HEK293 (cell line): ENCODE results near the gene IGF1R.

Experiments
- CTCF ChIA-PET: fragments of 350-600 bp; formaldehyde crosslinking; extraction: SDS; loops from one replicate; lab custom pipeline; 2021; ENCODE audit warnings: antibody characterized with exemption; lab: Yijun Ruan, JAX
- POLR2A ChIA-PET: fragments of 300-600 bp; formaldehyde crosslinking; extraction: SDS; loops from one replicate; lab custom pipeline; 2020; ENCODE audit warnings: antibody characterized with exemption, inconsistent platforms; lab: Yijun Ruan, JAX
- H3K27ac ChIP-seq: fragments of 200-500 bp; sonication (Bioruptor generic); 2 replicates; pipeline ENCODE4 v1.5.1; 2014; ENCODE audit warnings: low read depth, low read length, control low read depth, inconsistent platforms; ENCODE audit errors: extremely low read depth
- H3K36me3 ChIP-seq, 2 experiments: fragments of 200-500 bp in 1 of 2; sonication (Bioruptor generic) in 1 of 2; 1 replicate in 1 of 2; 2 replicates in 1 of 2; pipeline ENCODE4 v1.5.1; 2014 to 2017; ENCODE audit warnings: inconsistent platforms in 2 of 2, low read length in 2 of 2; ENCODE audit not compliant: control insufficient read depth in 2 of 2, insufficient read depth in 1 of 2
- H3K4me1 ChIP-seq: fragments of 200-500 bp; sonication (Bioruptor generic); 2 replicates; pipeline ENCODE4 v1.5.1; 2014; ENCODE audit warnings: mild to moderate bottlenecking, low read length, inconsistent platforms; ENCODE audit not compliant: control insufficient read depth, insufficient read depth
- H3K4me3 ChIP-seq: 2 replicates; pipeline ENCODE4 v1.5.1; 2011; ENCODE audit warnings: low read depth, mild to moderate bottlenecking, control low read depth, low read length, moderate library complexity
- H3K9me3 ChIP-seq: fragments of 200-500 bp; sonication (Bioruptor generic); 2 replicates; pipeline ENCODE4 v1.5.1; 2014; ENCODE audit warnings: low read depth, low read length, inconsistent platforms; ENCODE audit not compliant: control insufficient read depth, insufficient read depth
- BCL6B ChIP-seq: fragments of 450-650 bp; formaldehyde crosslinking; IDR thresholded peaks from 2 replicates; pipeline ENCODE4 v1.5.1; 2017; ENCODE audit warnings: missing biosample characterization, missing genetic modification characterization
- KLF9 ChIP-seq: fragments of 450-650 bp; formaldehyde crosslinking; IDR thresholded peaks from 2 replicates; pipeline ENCODE4 v1.5.1; 2016; ENCODE audit warnings: missing biosample characterization, missing genetic modification characterization, low read depth
- OVOL3 ChIP-seq: fragments of 450-650 bp; formaldehyde crosslinking; IDR thresholded peaks from 2 replicates; pipeline ENCODE4 v1.5.1; 2016; ENCODE audit warnings: missing biosample characterization, missing genetic modification characterization
- SCRT1 ChIP-seq: fragments of 450-650 bp; formaldehyde crosslinking; IDR thresholded peaks from 2 replicates; pipeline ENCODE4 v1.5.1; 2016; ENCODE audit warnings: missing biosample characterization, missing genetic modification characterization, borderline replicate concordance
- ZBTB10 ChIP-seq: fragments of 450-650 bp; formaldehyde crosslinking; IDR thresholded peaks from 2 replicates; pipeline ENCODE4 v1.5.1; 2016; ENCODE audit warnings: missing biosample characterization, missing genetic modification characterization
- ZBTB8A ChIP-seq: fragments of 450-650 bp; formaldehyde crosslinking; IDR thresholded peaks from 2 replicates; pipeline ENCODE4 v1.5.1; 2016; ENCODE audit warnings: missing biosample characterization, missing genetic modification characterization
- ZFP3 ChIP-seq: fragments of 450-650 bp; formaldehyde crosslinking; IDR thresholded peaks from 2 replicates; pipeline ENCODE4 v1.5.1; 2016; ENCODE audit warnings: low read depth, missing biosample characterization, missing genetic modification characterization
- ZNF10 ChIP-seq: fragments of 450-650 bp; formaldehyde crosslinking; IDR thresholded peaks from 2 replicates; pipeline ENCODE4 v1.5.1; 2017; ENCODE audit warnings: missing biosample characterization, missing genetic modification characterization
- ZNF112 ChIP-seq: fragments of 450-650 bp; formaldehyde crosslinking; IDR thresholded peaks from 2 replicates; pipeline ENCODE4 v1.5.0; 2017; ENCODE audit warnings: missing biosample characterization, missing genetic modification characterization
- ZNF146 ChIP-seq: fragments of 450-650 bp; formaldehyde crosslinking; IDR thresholded peaks from 2 replicates; pipeline ENCODE4 v1.5.1; 2016; ENCODE audit warnings: missing biosample characterization, missing genetic modification characterization
- ZNF157 ChIP-seq: fragments of 450-650 bp; formaldehyde crosslinking; IDR thresholded peaks from 2 replicates; pipeline ENCODE4 v1.5.1; 2016; ENCODE audit warnings: missing biosample characterization, missing genetic modification characterization
- ZNF169 ChIP-seq: fragments of 450-650 bp; formaldehyde crosslinking; IDR thresholded peaks from 2 replicates; pipeline ENCODE4 v1.5.1; 2016; ENCODE audit warnings: missing biosample characterization, missing genetic modification characterization
- ZNF2 ChIP-seq: fragments of 450-650 bp; formaldehyde crosslinking; IDR thresholded peaks from 2 replicates; pipeline ENCODE4 v1.5.1; 2016; ENCODE audit warnings: missing biosample characterization, missing genetic modification characterization
- ZNF324 ChIP-seq: fragments of 450-650 bp; formaldehyde crosslinking; IDR thresholded peaks from 2 replicates; pipeline ENCODE4 v1.5.1; 2016; ENCODE audit warnings: missing biosample characterization, missing genetic modification characterization
- ZNF394 ChIP-seq: fragments of 450-650 bp; formaldehyde crosslinking; IDR thresholded peaks from 2 replicates; pipeline ENCODE4 v1.5.1; 2016; ENCODE audit warnings: missing biosample characterization, missing genetic modification characterization, mild to moderate bottlenecking, moderate library complexity, borderline replicate concordance
- ZNF404 ChIP-seq: fragments of 450-650 bp; formaldehyde crosslinking; IDR thresholded peaks from 2 replicates; pipeline ENCODE4 v1.5.1; 2017; ENCODE audit warnings: missing biosample characterization, missing genetic modification characterization
- ZNF514 ChIP-seq: fragments of 450-650 bp; formaldehyde crosslinking; IDR thresholded peaks from 2 replicates; pipeline ENCODE4 v1.5.1; 2016; ENCODE audit warnings: missing biosample characterization, missing genetic modification characterization
- ZNF529 ChIP-seq: fragments of 450-650 bp; formaldehyde crosslinking; IDR thresholded peaks from 2 replicates; pipeline ENCODE4 v1.5.1; 2017; ENCODE audit warnings: missing genetic modification characterization, missing biosample characterization; ENCODE audit not compliant: insufficient replicate concordance
- ZNF544 ChIP-seq: fragments of 450-650 bp; formaldehyde crosslinking; IDR thresholded peaks from 2 replicates; pipeline ENCODE4 v1.5.0; 2017; ENCODE audit warnings: missing biosample characterization, missing genetic modification characterization
- ZNF585B ChIP-seq: fragments of 450-650 bp; formaldehyde crosslinking; IDR thresholded peaks from 2 replicates; pipeline ENCODE4 v1.5.1; 2016; ENCODE audit warnings: missing biosample characterization, missing genetic modification characterization
- ZNF660 ChIP-seq: fragments of 450-650 bp; IDR thresholded peaks from 2 replicates; pipeline ENCODE4 v1.5.1; 2018; ENCODE audit warnings: missing biosample characterization, mild to moderate bottlenecking, missing genetic modification characterization
- ZNF677 ChIP-seq: fragments of 450-650 bp; IDR thresholded peaks from 2 replicates; pipeline ENCODE4 v1.5.0; 2018; ENCODE audit warnings: missing biosample characterization, mild to moderate bottlenecking, missing genetic modification characterization, moderate library complexity
- ZNF76 ChIP-seq: fragments of 450-650 bp; formaldehyde crosslinking; IDR thresholded peaks from 2 replicates; pipeline ENCODE4; 2016; ENCODE audit warnings: low read depth, missing biosample characterization, missing genetic modification characterization, borderline replicate concordance
- ZNF791 ChIP-seq: fragments of 450-650 bp; formaldehyde crosslinking; IDR thresholded peaks from 2 replicates; pipeline ENCODE4 v1.5.1; 2016; ENCODE audit warnings: missing biosample characterization, missing genetic modification characterization
- ZNF830 ChIP-seq: fragments of 450-650 bp; IDR thresholded peaks from 2 replicates; pipeline ENCODE4 v1.5.0; 2018; ENCODE audit warnings: missing biosample characterization, missing genetic modification characterization, low read depth, mild to moderate bottlenecking, moderate library complexity
- ZNF837 ChIP-seq: fragments of 450-650 bp; formaldehyde crosslinking; IDR thresholded peaks from 2 replicates; pipeline ENCODE4 v1.5.1; 2016; ENCODE audit warnings: missing biosample characterization, missing genetic modification characterization
- TF ChIP-seq, protein P1 (sequence below): fragments of 450-650 bp; formaldehyde crosslinking; IDR thresholded peaks from 2 replicates; pipeline ENCODE4 v1.5.1; 2016; ENCODE audit warnings: missing biosample characterization, missing genetic modification characterization
- TF ChIP-seq, protein P2 (sequence below): fragments of 450-650 bp; formaldehyde crosslinking; IDR thresholded peaks from 2 replicates; pipeline ENCODE4 v1.5.1; 2016; ENCODE audit warnings: missing biosample characterization, missing genetic modification characterization

The IGF1R gene

DNA sequence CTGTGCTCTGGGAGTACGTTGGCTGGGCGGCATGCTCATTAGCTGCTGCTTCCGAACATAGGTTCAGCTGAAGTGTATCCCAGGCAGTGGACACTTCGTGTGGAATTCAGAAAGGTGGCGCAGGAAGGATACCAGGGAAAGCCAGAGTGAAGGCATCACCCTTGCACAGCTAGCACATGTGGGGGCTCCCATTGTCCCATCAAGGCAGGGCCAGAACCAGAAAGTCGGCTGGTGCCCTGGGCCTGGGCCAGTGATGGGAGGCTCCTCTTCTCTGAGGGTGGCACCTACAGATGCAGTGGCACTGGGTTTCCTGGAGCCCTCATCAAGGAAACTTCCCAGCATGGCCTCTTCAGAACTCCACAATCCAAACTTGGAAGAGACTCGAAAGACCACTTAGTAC is 302.7 kb downstream of the IGF1R start:
- H3K27ac ChIP-seq = no peak overlapping the region
- ChIA-PET CTCF (interaction anchor here (1.6 kb wide), 1 partner anchor 125 kb away, joined by 5 read pairs; no protein-coding TSS in a partner anchor), POLR2A (no interaction called here)
- no peaks in the 10 kb centered on the region for H3K9me3 ChIP-seq
- TF ChIP-seq ZNF157 (no peak), ZBTB10 (tag by site-specific recombination) (no peak), ZNF2 (tag by site-specific recombination) (no peak), ZBTB8A (tag by site-specific recombination) (no peak), ZNF514 (tag by site-specific recombination) (no peak), ZNF585B (tag by site-specific recombination) (no peak), ZNF394 (tag by site-specific recombination) (no peak), ZNF837 (tag by site-specific recombination) (no peak), ZNF677 (tag by site-specific recombination) (no peak), ZNF324 (tag by site-specific recombination) (no peak), KLF9 (no peak), OVOL3 (tag by site-specific recombination) (no peak), ZNF830 (tag by site-specific recombination) (no peak), ZNF112 (tag by site-specific recombination) (no peak), ZNF10 (no peak)
- H3K4me1 ChIP-seq = no peaks in the 10 kb centered on the region
- peaks cover 7 to 83% of the 10 kb centered on the region in 2 experiments; a peak in 2 of 3 replicates for H3K36me3 ChIP-seq
- H3K4me3 ChIP-seq = no peak overlapping the region

GRCh38 chr15:98951493-98952320 is 303.4 kb downstream of the IGF1R start:
- H3K9me3 ChIP-seq = no peaks in the 10 kb centered on the region
- peaks cover 7 to 85% of the 10 kb centered on the region in 2 experiments; a peak in 2 of 3 replicates for H3K36me3 ChIP-seq
- TF ChIP-seq BCL6B (tag by site-specific recombination) (no peak), ZNF76 (no peak), ZNF544 (tag by site-specific recombination) (no peak), ZNF169 (no peak), ZNF791 (tag by site-specific recombination) (no peak), ZNF529 (no peak), ZNF404 (tag by site-specific recombination) (no peak), ZNF660 (tag by site-specific recombination) (no peak), ZFP3 (tag by site-specific recombination) (no peak), SCRT1 (tag by site-specific recombination) (no peak), ZNF146 (tag by site-specific recombination) (no peak)
- TF ChIP-seq, protein P1, sequence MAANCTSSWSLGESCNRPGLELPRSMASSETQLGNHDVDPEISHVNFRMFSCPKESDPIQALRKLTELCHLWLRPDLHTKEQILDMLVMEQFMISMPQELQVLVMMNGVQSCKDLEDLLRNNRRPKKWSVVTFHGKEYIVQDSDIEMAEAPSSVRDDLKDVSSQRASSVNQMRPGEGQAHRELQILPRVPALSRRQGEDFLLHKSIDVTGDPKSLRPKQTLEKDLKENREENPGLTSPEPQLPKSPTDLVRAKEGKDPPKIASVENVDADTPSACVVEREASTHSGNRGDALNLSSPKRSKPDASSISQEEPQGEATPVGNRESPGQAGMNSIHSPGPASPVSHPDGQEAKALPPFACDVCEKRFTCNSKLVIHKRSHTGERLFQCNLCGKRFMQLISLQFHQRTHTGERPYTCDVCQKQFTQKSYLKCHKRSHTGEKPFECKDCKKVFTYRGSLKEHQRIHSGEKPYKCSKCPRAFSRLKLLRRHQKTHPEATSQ (tag by site-specific recombination) = no peak
- TF ChIP-seq, protein P2, sequence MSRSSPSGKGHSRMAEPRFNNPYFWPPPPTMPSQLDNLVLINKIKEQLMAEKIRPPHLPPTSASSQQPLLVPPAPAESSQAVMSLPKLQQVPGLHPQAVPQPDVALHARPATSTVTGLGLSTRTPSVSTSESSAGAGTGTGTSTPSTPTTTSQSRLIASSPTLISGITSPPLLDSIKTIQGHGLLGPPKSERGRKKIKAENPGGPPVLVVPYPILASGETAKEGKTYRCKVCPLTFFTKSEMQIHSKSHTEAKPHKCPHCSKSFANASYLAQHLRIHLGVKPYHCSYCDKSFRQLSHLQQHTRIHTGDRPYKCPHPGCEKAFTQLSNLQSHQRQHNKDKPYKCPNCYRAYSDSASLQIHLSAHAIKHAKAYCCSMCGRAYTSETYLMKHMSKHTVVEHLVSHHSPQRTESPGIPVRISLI (tag by site-specific recombination) = no peak
- H3K27ac ChIP-seq = no peak overlapping the region
- ChIA-PET CTCF (no interaction called here), POLR2A (no interaction called here)
- H3K4me1 ChIP-seq = no peaks in the 10 kb centered on the region
- no peak overlapping the region for H3K4me3 ChIP-seq
